Activated CD4-positive, alpha-beta T cell treated with anti-CD3 and anti-CD28 coated beads for 36 hours (primary cell): ENCODE measurements around the gene WIPI1. TPM values are rescaled to one million over a fixed set of nuclear protein-coding genes. Genes with fewer than 3 reads are reported as not detected.
A peak's percentile ranks its signal among the peaks of the same experiment; 100 is the strongest.

Experiments used
- ATAC-seq: fragments of 200-7000 bp; cut with Tn5 transposase; one replicate; pipeline ENCODE4 v1.10.0; 2021; ENCODE audit warnings: mild to moderate bottlenecking, moderate library complexity
- CTCF ChIA-PET: fragments of 350-600 bp; sonication (Branson Sonifier 250); formaldehyde crosslinking; loops from one replicate; lab custom pipeline; 2021; ENCODE audit warnings: antibody characterized with exemption; lab: Charles Lee
- POLR2A ChIA-PET: fragments of 350-600 bp; sonication (Branson Sonifier 250); formaldehyde crosslinking; loops from one replicate; lab custom pipeline; 2021; ENCODE audit warnings: antibody characterized with exemption, inconsistent platforms; lab: Charles Lee
- DNase-seq: peaks from one replicate; pipeline ENCODE4 v3.0.0-alpha.2; 2020
- H3K27ac Mint-ChIP-seq: one replicate; pipeline ENCODE4 v1.8.0; 2021; ENCODE audit warnings: mixed read lengths
- H3K27me3 Mint-ChIP-seq: one replicate; pipeline ENCODE4 v1.8.0; 2021; ENCODE audit warnings: mixed read lengths
- H3K36me3 Mint-ChIP-seq: one replicate; pipeline ENCODE4 v1.8.0; 2021; ENCODE audit warnings: low read depth, mixed read lengths
- H3K4me1 Mint-ChIP-seq: one replicate; pipeline ENCODE4 v1.8.0; 2021; ENCODE audit warnings: mixed read lengths
- H3K4me3 Mint-ChIP-seq: one replicate; pipeline ENCODE4 v1.8.0; 2021; ENCODE audit warnings: mild to moderate bottlenecking, moderate library complexity, mixed read lengths
- H3K9me3 Mint-ChIP-seq: one replicate; pipeline ENCODE4 v1.8.0; 2021; ENCODE audit warnings: low read depth, mixed read lengths
- intact Hi-C, 2 experiments: fragments of 100-400 bp; cut with DNase I in 1 of 2; cut with micrococcal nuclease in 1 of 2; formaldehyde crosslinking; loops; one replicate each; pipeline versions ENCODE4 v1.14.2 to v1.15.1; 2022 to 2024; cut with DNase I, micrococcal nuclease
- total RNA-seq, 2 experiments: library from RNA; stranded (reverse); gene quantifications; one replicate each; pipeline ENCODE4 v1.2.3, GENCODE V29; 2021

The WIPI1 gene
- total RNA-seq, 2 experiments from 2014 or later: 14.0 to 17.6 TPM

DNA sequence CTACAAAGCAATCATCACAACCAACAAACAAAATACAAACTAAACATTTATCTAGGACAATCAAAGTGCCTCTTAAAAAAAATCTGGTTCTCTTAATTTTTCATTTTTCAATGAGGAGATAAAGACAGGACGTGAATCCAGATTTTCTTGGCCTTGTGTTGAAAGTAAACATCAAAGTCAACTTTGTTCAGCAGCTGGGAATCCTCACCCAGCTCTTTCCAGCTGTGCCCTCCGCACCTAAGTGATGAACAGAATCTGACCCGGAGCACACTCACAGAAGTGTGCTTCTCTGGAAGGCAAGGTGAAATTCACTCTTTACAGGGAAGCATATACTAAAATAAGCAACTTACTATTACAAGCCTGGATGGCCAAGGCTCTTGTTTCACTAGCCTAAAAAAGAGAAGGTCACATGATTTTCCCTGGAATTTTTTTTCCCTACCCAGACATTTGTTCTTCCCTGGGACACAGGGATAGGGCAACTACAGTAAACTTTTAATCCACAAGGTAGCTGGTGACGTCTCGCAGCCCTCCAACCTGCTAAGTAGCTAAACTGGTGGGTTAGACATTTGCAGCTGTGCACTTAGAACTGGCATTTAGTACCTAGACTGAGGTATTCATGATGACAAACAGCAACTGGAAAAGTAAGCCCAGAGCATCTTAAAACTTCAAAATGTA lies 3.2 kb downstream of the WIPI1 start:
- H3K9me3 Mint-ChIP-seq: no peaks in the 10 kb centered on the region
- ChIA-PET POLR2A (no interaction called here), CTCF (interaction anchor here (1.2 to 4.6 kb wide), 4 partner anchors 11 to 283 kb away, joined by 3 to 25 read pairs (median 4); no protein-coding TSS in a partner anchor)
- intact Hi-C loops: no loop called here
- no peaks in the 10 kb centered on the region for H3K27me3 Mint-ChIP-seq
- H3K4me1 Mint-ChIP-seq: peaks cover 27% of the 10 kb centered on the region
- no peak for ATAC-seq
- no peak overlapping the region for H3K27ac Mint-ChIP-seq
- H3K4me3 Mint-ChIP-seq: no peak overlapping the region
- DNase-seq: no peak
- H3K36me3 Mint-ChIP-seq: peaks cover 3% of the 10 kb centered on the region

GRCh38 chr17:68452724-68453290 lies 4.5 kb downstream of the WIPI1 start:
- Mint-ChIP-seq H3K36me3 (peaks cover 3% of the 10 kb centered on the region), H3K9me3 (no peaks in the 10 kb centered on the region), H3K27me3 (no peaks in the 10 kb centered on the region), H3K4me1 (peaks cover 16% of the 10 kb centered on the region), H3K4me3 (no peak overlapping the region), H3K27ac (no peak overlapping the region)
- ChIA-PET CTCF (interaction anchor here (0.6 to 4.6 kb wide), 5 partner anchors 10 to 126 kb away, joined by 3 to 25 read pairs (median 5); no protein-coding TSS in a partner anchor), POLR2A (interaction anchor here (0.6 kb wide), 1 partner anchor 371 kb away, joined by 5 read pairs; no protein-coding TSS in a partner anchor)
- no peak for DNase-seq
- no peak for ATAC-seq
- intact Hi-C loops: no loop called here

GRCh38 chr17:68451670-68452354 lies 5.5 kb downstream of the WIPI1 start:
- Mint-ChIP-seq H3K27me3 (no peaks in the 10 kb centered on the region), H3K4me3 (no peak overlapping the region), H3K36me3 (peaks cover 3% of the 10 kb centered on the region), H3K27ac (no peak overlapping the region), H3K4me1 (peaks cover 13% of the 10 kb centered on the region), H3K9me3 (no peaks in the 10 kb centered on the region)
- intact Hi-C loops: no loop called here
- ATAC-seq (no peak), DNase-seq (no peak)
- POLR2A ChIA-PET: no interaction called here
- CTCF ChIA-PET: interaction anchor here (2.0 to 4.6 kb wide), 2 partner anchors 9 to 15 kb away, joined by 6 to 25 read pairs; no protein-coding TSS in a partner anchor

DNA sequence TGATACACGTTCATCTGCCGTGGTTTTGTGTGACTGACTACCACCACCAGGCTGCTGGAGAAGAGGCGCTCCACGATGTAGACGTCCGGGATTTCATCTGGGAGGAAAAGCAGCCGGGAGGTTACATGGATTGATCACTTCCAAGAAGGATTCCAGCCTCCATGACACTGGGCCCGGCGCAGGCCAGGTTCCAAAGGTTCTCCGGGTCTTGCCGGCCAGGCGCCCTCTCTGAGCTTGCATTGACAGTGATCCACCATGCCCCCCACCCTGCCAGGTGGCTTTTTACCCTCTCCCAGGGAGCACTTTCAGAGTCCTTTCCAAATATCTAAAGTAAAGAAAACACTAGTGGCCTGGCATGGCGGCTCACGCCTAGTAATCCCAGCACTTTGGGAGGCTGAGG lies 6.5 kb downstream of the WIPI1 start:
- Mint-ChIP-seq H3K27me3 (no peaks in the 10 kb centered on the region), H3K36me3 (peaks cover 3% of the 10 kb centered on the region), H3K27ac (no peak overlapping the region), H3K9me3 (no peaks in the 10 kb centered on the region), H3K4me3 (no peak overlapping the region), H3K4me1 (peaks cover 3% of the 10 kb centered on the region)
- ChIA-PET POLR2A (no interaction called here), CTCF (interaction anchor here (1.0 to 1.9 kb wide), 2 partner anchors 9 to 12 kb away, joined by 3 to 11 read pairs; no protein-coding TSS in a partner anchor)
- intact Hi-C loops: no loop called here
- DNase-seq (no peak), ATAC-seq (no peak)

DNA sequence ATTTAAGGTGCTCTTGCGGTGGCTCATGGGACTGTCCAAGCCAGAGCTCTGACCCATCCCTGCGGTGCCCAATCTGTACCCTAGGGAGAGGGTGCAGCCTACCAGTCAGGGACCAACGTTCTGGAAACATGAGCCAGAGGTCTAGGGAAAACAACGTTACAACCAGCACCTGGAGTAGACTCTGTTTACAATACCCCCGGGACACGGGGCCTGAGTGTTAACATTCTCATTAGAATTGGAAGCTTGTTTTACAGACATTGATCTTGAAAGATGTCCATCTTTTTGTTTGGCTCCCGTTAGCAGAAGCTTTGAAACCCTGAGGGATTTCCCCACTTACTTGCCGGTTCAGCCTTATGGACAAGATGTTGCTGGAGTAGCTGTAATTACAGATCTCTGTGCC lies 6.9 kb downstream of the WIPI1 start:
- H3K9me3 Mint-ChIP-seq: no peaks in the 10 kb centered on the region
- H3K27ac Mint-ChIP-seq: no peak overlapping the region
- DNase-seq (no peak), ATAC-seq (no peak)
- POLR2A ChIA-PET: no interaction called here
- intact Hi-C loops: no loop called here
- H3K36me3 Mint-ChIP-seq: peaks cover 3% of the 10 kb centered on the region
- no peak overlapping the region for H3K4me3 Mint-ChIP-seq
- CTCF ChIA-PET: interaction anchor here (1.0 to 1.9 kb wide), 2 partner anchors 10 to 11 kb away, joined by 3 to 11 read pairs; no protein-coding TSS in a partner anchor
- peaks cover 2% of the 10 kb centered on the region for H3K4me1 Mint-ChIP-seq
- no peaks in the 10 kb centered on the region for H3K27me3 Mint-ChIP-seq

DNA sequence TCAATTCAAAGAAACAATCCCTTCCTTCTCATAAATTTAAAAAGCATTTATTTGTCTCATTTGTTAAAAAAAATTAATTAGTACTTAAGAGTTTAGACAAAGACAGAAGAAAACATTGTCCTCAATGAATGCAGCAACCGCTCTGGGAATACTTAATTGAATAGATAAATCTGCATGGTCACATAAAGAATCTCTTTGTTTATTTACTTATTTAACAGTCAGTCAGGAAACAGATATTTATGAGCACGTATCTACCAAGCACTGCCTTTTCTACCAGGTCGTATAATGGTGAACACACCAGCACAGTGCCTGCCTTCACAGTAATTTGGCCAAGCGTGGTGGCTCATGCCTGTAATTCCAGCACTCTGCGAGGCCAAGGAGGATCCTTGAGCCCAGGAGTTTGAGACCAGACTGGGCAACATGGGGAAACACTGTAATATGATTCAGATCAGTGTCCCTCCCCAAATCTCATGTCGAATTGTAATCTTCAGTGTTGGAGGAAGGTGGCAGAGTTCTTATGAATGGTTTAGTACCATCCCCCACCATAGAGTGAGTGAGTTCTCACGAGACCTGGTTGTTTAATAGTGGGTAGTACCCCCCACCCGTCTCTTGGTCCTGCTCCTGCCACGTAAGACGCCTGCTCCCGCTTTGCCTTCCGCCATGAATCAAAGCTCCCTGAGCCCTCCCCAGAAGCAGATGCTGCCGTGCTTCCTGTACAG lies 8.1 kb downstream of the WIPI1 start:
- Mint-ChIP-seq H3K4me1 (peaks cover 2% of the 10 kb centered on the region), H3K27me3 (no peaks in the 10 kb centered on the region), H3K4me3 (no peak overlapping the region), H3K27ac (no peak overlapping the region), H3K36me3 (peaks cover 3% of the 10 kb centered on the region), H3K9me3 (no peaks in the 10 kb centered on the region)
- DNase-seq: no peak
- intact Hi-C loops: no loop called here
- ChIA-PET POLR2A (no interaction called here), CTCF (interaction anchor here (1.9 kb wide), 1 partner anchor 10 kb away, joined by 11 read pairs; no protein-coding TSS in a partner anchor)
- ATAC-seq: no peak

DNA sequence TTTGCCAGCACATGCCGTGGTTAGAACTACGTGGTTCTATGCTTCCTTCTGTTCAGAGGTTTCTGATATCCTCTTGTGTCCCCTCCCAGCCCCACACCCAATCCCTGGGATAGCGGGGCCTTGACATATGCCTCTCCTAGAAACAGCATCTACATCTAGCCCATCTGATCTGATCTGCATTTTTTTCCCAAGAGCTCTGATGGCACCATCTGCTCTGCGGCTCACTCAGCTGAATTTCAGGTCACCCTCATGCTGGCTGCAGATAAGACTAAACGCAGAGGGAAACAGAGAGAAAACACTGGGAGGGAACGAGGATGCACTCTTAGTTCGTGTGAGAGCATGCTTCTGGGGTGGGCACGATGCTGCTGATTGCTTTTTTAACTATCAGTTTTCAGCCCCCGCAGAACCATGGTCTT lies 10.7 kb downstream of the WIPI1 start:
- POLR2A ChIA-PET: no interaction called here
- DNase-seq (no peak), ATAC-seq (no peak)
- no peak overlapping the region for H3K27ac Mint-ChIP-seq
- peaks cover under 1% of the 10 kb centered on the region for H3K4me1 Mint-ChIP-seq
- H3K9me3 Mint-ChIP-seq: no peaks in the 10 kb centered on the region
- H3K36me3 Mint-ChIP-seq: peaks cover 3% of the 10 kb centered on the region
- CTCF ChIA-PET: interaction anchor here (1.0 to 2.7 kb wide), 7 partner anchors 9 to 278 kb away, joined by 3 to 12 read pairs (median 4); partner anchors contain the start of gene WIPI1
- intact Hi-C loops: no loop called here
- no peak overlapping the region for H3K4me3 Mint-ChIP-seq
- no peaks in the 10 kb centered on the region for H3K27me3 Mint-ChIP-seq

- no peaks in the 10 kb centered on the region for H3K9me3 Mint-ChIP-seq
- ChIA-PET POLR2A (no interaction called here), CTCF (interaction anchor here (0.5 to 2.7 kb wide), 7 partner anchors 9 to 427 kb away, joined by 3 to 12 read pairs (median 4); no protein-coding TSS in a partner anchor)
- H3K4me3 Mint-ChIP-seq: no peak overlapping the region
- no peak overlapping the region for H3K27ac Mint-ChIP-seq
- peaks cover 10% of the 10 kb centered on the region for H3K4me1 Mint-ChIP-seq
- H3K27me3 Mint-ChIP-seq: no peaks in the 10 kb centered on the region
- ATAC-seq (no peak), DNase-seq (no peak)
- peaks cover 3% of the 10 kb centered on the region for H3K36me3 Mint-ChIP-seq
- intact Hi-C loops: no loop called here
These were observed 11.6 kb downstream of the WIPI1 start for GRCh38 chr17:68445671-68446070.

GRCh38 chr17:68443972-68444464 lies 13.3 kb downstream of the WIPI1 start:
- ChIA-PET CTCF (interaction anchor here (1.0 to 2.5 kb wide), 4 partner anchors 9 to 180 kb away, joined by 3 to 8 read pairs (median 4); no protein-coding TSS in a partner anchor), POLR2A (interaction anchor here (0.6 kb wide), 1 partner anchor 191 kb away, joined by 4 read pairs; no protein-coding TSS in a partner anchor)
- no peaks in the 10 kb centered on the region for H3K36me3 Mint-ChIP-seq
- H3K27me3 Mint-ChIP-seq: no peaks in the 10 kb centered on the region
- ATAC-seq: no peak
- intact Hi-C loops: no loop called here
- no peak overlapping the region for H3K27ac Mint-ChIP-seq
- peaks cover 11% of the 10 kb centered on the region for H3K4me1 Mint-ChIP-seq
- no peak for DNase-seq
- H3K9me3 Mint-ChIP-seq: no peaks in the 10 kb centered on the region
- H3K4me3 Mint-ChIP-seq: no peak overlapping the region

- Mint-ChIP-seq H3K36me3 (no peaks in the 10 kb centered on the region), H3K27ac (peak overlapping the region; percentile 15), H3K4me1 (peaks cover 36% of the 10 kb centered on the region), H3K9me3 (no peaks in the 10 kb centered on the region), H3K27me3 (no peaks in the 10 kb centered on the region), H3K4me3 (no peak overlapping the region)
- DNase-seq: no peak
- POLR2A ChIA-PET: interaction anchor here (1.0 kb wide), 1 partner anchor 151 kb away, joined by 4 read pairs; no protein-coding TSS in a partner anchor
- intact Hi-C loops: no loop called here
- ATAC-seq: no peak
- CTCF ChIA-PET: interaction anchor here (0.5 to 13.0 kb wide), 11 partner anchors 9 to 270 kb away, joined by 3 to 112 read pairs (median 4); no protein-coding TSS in a partner anchor
These were observed 16.1 kb downstream of the WIPI1 start for GRCh38 chr17:68441070-68441770.
